Stimulated activated CD8-positive, alpha-beta memory T cell treated with anti-CD3 and anti-CD28 coated beads, Interleukin-12 subunit alpha, Interleukin-12 subunit beta, amount 100 ng/mL, for 1 hour (primary cell): ENCODE measurements around the gene TMEM98.
"Not testable (repeated sequence)": the region's sequence is repeated elsewhere in the genome, so short reads cannot be mapped to it uniquely, and the experiment has no call there.

Experiments
- DNase-seq: peaks from one replicate; pipeline ENCODE4 v3.0.0-alpha.2; 2020; ENCODE audit warnings: low read depth

The TMEM98 gene

DNA sequence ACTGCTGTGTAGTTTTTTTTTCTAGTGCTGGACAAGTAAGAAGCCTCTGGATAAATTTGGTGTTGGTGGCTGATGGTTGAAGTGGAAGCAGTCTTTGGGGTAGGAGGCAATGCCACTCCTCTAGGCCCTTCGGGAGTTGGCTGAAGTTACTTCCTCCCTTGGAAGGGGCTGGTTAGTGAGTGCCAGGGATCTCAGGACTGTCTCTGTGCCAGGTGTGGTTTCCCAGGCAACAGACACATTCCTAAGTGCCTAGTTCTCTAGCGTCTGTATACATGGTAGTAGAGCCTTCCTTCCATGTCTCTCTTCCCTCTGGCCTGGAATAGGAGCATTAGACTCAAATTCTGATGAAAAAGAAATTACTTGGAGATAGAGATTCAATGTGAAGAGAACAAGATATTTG, 15.3 kb downstream of the TMEM98 start:
- DNase-seq = no peak

- DNase-seq = no peak
Observed at GRCh38 chr17:32943647-32944191, 15.8 kb downstream of the TMEM98 start.

DNA sequence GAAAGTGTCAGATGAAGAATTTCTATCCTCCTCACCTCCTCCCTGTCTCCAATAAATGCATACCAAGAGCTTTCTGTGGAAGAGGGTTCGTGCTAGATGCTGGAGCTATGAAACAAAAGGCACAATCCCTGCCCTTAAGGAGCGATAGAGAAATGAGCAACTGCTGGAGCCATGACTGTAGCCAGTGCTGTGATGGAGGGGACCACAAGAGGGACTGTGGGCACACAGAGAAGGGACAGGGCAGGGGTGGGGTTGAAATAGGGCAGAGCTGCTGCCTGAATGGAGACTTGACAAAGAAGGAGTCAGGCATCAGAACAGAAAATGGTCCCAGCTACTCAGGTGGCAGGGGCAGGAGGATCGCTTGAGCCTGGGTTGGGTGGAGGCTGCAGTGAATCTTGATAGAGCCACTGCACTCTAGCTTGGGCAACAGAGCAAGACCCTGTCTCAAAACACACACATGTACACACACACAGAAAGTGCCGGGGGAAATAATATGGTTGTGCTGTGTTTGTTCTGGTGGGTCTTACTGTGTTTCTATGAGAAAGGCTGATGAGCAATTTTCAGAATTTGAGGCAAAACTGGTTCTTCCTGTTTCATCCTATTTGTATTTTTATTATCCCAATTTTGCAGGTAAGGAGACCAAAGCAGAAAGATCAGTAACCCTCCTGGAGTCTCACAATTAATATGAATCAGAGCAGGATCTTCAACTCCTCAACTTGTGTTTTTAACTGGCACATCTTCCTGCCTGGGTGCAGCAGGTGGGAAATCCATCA, 16.5 kb downstream of the TMEM98 start:
- no peak for DNase-seq

DNA sequence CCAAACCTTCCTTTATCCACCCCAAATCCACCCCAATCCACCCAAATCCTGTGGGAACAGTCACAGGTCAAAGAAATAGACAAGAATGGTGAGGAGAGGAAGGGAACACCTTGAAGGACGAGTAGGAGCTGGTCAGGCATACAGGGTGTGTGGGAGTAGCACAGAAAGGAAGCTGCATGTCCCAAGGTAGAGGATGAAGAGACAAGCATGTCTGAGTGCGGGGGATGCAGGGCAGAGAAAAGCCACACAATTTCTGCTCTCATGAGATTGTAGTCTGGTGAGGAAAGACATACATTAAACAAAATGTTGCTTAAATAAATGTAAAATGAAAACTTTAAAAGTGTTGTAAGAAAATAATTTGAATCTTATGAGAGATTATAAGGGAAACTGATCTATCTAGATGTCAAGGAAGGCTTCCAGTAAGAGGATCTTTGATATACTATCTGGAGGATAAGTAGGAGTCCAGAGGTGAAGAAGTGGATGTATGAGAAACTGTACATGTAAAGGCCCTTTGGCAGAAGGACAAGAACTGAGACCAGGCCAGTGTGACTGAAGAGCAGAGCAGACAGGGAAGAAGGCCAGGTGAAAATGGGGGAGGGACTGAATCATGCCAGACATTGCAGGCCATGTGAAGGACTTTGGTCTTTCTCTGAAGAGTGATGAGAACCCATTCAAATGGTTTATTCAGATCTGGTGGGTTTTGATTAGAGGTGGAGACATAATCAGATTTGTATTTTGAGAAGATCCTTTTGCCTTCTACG, 18.6 kb downstream of the TMEM98 start:
- no peak for DNase-seq

GRCh38 chr17:32947736-32948135, 19.8 kb downstream of the TMEM98 start:
- DNase-seq = no peak

DNA sequence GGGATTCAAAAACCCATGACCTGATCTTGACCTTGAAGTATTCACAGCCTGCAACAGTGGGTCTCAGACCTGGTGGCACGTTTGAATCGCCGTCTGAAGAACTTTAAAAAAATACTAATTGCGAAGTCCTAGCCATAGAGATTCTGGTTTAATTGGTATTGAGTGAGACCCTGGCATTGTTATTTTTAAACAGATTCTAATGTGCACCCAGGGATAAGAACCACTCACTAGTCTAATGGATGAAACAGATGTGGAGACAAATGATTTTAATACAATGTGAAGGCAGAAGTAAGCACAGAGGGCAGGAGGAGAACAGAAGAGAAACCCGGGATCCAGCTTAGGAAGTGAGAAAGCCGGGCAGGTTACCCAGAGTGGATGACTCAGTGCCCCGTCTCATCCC, 21.2 kb downstream of the TMEM98 start:
- DNase-seq = no peak

DNA sequence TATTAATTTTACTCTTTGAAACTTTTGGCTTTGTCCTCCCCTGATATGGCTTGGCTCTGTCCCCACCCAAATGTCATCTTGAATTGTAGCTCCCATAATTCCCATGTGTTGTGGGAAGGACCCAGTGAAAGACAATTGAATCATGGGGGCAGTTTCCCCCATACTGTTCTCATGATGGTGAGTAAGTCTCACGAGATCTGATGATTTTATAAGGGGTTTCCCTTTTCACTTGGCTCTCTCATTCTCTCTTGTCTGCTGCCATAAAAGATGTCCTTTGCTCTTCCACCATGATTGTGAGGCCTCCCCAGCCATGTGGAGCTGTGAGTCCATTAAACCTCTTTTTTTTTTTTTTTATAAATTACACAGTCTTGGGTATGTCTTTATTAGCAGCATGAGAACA, 24.5 kb downstream of the TMEM98 start:
- DNase-seq = not testable (repeated sequence)

DNA sequence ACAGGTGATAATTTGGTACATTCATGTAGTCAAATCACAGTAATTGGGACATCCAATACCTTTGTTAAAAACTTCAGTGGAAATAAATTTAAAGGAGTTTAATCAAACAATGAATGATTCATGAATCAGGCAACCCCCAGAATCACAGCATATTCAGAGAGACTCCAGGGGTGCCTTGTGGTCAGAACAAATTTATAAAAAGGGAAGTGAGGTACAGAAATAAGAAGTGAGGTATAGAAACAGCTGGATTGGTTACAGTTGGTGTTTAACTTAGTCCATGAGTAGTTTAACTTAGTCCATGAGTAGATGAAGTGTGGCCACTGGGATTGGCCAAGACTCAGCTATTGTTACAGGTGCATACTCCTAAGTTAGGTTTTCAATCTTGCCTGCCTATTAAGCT, 25.1 kb downstream of the TMEM98 start:
- DNase-seq = no peak

- no peak for DNase-seq
Observed at GRCh38 chr17:32953857-32954256, 25.9 kb downstream of the TMEM98 start.

DNA sequence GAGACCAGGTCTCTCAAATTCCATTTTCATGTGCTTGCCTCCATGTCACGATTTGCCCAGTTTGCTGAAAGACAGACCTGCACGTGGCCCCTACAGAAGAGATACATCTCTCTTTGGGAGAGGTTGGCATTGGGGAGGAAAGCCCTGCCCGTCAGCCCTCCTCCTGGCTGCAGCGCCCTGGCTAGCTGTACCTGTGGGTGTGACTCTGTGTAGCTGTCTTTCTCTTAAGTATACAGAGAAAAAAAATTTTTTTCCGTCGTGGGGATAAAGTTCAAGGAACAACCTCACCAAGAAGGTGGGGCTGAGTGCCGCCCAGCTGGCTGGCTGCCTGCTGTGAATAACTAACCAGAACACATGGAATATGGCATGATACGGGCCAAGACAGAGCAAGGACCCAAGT, 26.5 kb downstream of the TMEM98 start:
- no peak for DNase-seq

- no peak for DNase-seq
Observed at GRCh38 chr17:32955155-32955554, 27.2 kb downstream of the TMEM98 start.

- no peak for DNase-seq
Observed at GRCh38 chr17:32956240-32956970, 28.5 kb downstream of the TMEM98 start.

- DNase-seq = no peak
Observed at GRCh38 chr17:32958418-32958817, 30.5 kb downstream of the TMEM98 start.

DNA sequence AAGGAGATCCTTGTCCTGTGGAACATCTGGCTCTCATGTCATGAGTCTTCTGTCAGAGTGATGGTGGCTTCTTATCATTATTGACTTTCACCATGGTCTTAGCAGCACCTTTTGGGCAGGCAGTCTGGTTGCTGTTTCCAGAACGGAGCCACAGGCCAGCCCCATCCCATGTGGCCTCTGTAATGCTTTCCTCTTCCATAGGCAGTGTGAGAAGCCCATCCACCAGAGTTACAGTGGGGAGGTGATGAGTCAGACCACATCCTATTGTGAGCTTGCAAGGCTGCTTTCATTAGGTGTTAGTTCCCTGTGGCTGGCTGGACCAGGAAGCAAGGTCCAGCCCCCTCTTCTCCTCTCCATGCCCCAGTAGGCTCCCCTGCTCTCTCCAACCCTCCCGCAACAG, 32.9 kb downstream of the TMEM98 start:
- no peak for DNase-seq

DNA sequence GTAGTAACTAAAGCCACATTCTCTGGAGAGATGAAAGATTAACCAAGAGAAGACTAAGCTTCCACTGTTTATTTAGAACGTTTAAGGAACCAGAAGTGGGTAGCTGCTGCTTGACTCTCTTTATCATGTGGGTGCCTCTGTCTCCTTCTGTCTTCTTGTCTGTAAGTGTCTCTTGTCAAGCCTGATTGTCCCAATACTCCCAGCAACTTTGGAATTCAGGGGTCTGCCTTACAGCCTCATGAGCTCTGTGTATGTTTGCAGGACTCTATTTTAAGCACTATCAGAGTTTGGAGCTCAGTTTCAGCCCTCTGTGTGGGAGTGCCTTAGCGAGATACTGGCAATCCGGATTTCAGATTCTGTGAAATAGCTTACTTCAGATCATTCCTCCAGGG, 34.4 kb downstream of the TMEM98 start:
- no peak for DNase-seq

- no peak for DNase-seq
Observed at GRCh38 chr17:32964541-32964940, 36.6 kb downstream of the TMEM98 start.

DNA sequence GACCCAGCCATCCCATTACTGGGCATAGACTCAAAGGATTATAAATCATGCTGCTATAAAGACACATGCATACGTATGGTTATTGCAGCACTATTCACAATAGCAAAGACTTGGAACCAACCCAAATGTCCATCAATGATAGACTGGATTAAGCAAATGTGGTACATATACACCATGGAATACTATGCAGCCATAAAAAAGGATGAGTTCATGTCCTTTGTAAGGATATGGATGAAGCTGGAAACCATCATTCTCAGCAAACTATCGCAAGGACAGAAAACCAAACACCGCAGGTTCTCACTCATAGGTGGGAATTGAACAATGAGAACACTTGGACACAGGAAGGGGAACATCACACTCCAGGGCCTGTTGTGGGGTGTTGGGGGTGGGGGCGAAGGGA, 41.3 kb downstream of the TMEM98 start:
- not testable (repeated sequence) for DNase-seq

GRCh38 chr17:32970281-32970680, 42.3 kb downstream of the TMEM98 start:
- DNase-seq = no peak

DNA sequence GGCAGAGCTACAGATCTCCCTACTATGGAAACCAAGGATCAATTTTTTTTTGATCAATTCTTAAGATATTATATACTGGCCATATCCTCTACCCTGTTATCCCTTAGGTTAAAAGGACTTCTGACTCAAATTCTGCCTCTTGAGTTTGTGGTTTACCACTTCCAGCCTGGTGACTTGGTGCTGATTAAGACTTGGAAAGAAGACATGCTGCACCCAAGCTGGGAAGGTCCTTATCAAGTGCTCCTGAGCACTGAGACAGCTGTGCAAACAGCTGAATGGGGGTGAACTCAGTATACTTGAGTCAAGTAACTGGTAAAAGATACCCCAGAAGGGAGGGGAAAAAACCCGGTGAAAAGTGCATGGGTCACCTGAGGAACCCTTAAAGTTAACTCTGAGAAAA, 43.2 kb downstream of the TMEM98 start:
- no peak for DNase-seq

DNA sequence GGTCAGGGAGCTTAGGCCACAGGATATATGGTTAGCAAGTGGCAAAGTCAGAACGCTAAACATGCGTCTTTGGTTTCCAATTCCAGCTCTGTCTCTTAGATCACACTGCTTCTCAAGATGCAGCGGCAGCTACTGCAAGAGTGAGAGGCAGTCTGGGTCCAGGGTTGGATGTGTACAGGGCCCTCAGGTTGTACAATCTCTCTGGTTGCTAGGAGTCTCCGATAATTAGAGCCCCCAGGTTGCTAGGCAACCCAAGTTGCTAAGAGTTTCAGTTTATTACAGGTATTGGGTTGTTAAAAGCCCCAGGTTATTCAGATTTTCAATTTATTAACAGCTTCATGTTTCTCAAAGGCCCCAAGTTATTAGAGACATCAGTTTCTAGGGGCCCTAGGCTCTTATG, 48.2 kb downstream of the TMEM98 start:
- DNase-seq = no peak

DNA sequence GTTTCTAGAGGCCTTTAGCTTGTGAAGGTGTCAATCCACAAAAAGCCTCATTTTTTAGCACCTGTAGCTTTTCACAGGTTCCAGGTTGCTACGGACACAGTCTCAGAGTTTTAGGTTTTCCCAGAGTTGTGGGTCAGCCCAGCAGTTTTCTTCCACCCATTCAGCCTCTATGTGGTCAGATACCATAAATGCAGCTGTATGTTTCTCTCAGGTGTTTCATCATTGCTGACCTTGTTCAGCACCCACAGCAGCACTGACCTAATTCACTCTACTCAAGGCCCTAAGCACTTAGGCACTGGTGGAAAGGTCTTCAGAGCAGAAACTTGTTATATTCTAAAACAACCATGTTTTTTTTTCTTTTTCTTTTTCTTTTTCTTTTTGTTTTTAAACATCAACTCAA, 48.7 kb downstream of the TMEM98 start:
- no peak for DNase-seq

- DNase-seq = no peak
Observed at GRCh38 chr17:32980230-32980629, 52.3 kb downstream of the TMEM98 start.

- DNase-seq = not testable (repeated sequence)
Observed at GRCh38 chr17:32981611-32982010, 53.7 kb downstream of the TMEM98 start.
